GM12801 (cell line): Measurements from ENCODE around the gene IQCE.

Experiments
- CTCF ChIP-seq: IDR thresholded peaks from one replicate; pipeline ENCODE4 v1.5.1; 2011; ENCODE audit warnings: control low read depth; ENCODE audit not compliant: insufficient read length; ENCODE audit errors: extremely low read depth

IQCE gene

GRCh38 chr7:2639695-2640481 lies 81.1 kb downstream of the IQCE start:
- TF ChIP-seq CTCF = no peak

GRCh38 chr7:2640482-2640830 lies 81.7 kb downstream of the IQCE start:
- TF ChIP-seq CTCF = no peak

DNA sequence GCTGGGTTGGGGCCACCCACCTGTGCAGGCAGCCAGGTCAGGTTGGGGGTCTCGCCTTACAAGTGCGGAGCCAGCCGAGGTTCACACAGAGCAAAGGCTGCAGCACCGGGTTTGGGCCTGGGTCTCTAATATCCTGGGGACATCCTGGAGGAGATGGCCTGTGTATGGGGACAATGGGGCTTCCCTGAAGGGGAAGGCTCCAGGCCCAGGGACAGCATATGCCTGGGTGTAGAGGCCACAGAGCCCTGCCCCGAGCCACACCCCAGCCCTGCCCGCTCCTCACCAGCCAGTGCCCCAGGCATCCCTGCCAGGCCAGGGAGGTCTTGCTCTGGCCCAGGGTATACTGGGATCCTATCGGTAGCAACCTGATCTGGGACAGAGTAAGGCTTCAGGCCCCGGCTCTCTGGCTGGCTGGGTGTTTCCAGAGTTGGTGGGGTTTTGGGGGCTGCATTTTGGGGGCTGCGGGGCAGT lies 82.1 kb downstream of the IQCE start:
- no peak for TF ChIP-seq CTCF

DNA sequence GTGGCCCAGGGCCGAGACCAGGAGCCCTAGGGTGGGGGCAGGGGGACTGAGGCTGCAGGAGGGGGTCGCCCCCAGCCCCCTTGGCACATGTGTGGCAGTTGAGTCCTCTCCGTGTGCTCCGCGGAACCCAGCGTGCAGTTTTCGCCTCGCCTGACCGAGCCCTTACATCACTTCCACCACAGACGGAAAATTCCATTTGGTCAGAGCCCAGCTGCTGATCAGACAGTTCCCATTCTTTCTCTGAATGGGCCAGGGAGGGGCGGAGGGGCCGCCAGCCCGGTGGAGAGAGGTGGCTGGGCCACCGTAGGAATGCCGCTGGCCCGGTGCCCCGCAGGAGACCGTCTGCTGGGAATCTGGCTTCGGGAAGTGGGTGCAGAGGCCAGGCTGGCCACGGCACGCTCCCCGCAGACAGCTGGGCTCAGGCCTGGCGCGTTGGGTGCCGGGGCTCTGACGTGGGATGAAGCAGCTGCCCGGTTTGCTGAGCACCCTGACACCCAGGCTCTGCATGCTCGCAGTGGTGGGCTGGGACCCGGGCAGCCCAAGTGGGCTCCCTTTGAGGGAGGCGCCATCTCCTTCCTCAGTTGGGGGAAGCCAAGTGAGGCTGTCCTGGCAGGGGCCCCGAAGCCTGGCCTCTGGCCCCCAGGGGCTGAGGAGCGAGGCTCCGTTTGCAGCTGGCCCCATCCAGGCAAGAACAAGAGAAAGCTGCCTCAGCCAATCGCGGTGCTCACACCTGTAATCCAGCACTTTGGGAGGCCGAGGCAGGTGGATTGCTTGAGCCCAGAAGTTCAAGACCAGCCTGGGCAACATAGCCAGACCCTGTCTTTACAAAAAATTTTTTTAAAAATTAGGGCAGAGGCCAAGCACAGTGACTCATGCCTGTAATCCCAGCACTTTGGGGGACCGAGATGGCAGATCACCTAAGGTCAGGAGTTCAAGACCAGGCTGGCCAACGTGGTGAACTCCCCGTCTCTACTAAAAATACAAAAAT lies 82.9 kb downstream of the IQCE start:
- no peak for TF ChIP-seq CTCF

DNA sequence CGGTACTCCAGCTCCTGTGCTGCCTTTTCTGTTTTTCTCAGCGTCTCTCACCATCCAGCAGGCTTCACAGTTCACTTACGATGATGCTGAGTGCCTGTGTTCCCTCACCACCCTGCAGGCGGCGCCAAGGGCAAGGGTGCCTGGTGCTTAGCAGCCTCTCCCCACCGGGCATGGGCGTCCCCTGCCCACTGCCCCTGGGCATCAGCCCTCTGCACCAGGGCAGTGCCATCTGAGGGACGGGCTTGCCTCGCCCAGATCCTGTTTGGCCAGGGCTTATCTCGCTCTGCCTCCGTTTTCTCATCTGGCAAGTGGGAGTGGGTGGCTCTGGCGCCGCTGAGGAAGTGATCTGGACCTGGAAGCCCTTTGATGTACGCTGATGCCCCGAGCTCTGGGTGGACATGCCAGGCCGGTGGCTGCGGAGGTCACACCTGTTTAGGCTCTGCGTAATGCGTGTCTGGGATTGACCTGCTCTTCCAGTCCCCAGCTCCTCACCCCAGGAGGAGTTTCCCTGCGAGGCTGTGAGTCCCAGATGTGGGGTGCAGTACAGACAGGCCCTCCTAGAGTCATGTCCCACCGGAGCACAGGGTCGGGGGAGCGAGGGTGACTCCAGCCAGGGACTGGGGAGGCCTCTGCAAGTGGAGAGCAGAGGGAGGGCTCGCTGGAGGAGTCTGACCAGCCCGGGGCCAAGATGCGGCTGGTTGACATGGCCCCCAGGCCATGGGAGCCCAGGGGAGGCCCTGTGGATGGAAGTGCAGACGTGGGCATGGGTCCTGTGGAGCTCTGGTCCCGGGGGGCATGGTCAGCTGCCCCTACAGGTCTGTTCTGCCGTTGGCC lies 84.8 kb downstream of the IQCE start:
- TF ChIP-seq CTCF = no peak

- no peak for TF ChIP-seq CTCF
Measured at GRCh38 chr7:2644220-2644561, 85.4 kb downstream of the IQCE start.
